ENCODE data around the gene MCF2L.

MCF2L gene

GRCh38 chr13:113138792-113139551 is 170.0 kb downstream of the MCF2L start:
- H3K9me3 ChIP-seq (replicated peaks in 1 of 2; ENCODE audit: control insufficient read depth in 2 of 2, insufficient read depth in 1 of 2, low read depth in 1 of 2, low read length in 2 of 2) = no peaks in the 10 kb centered on the region
- H3K9ac ChIP-seq (ENCODE audit: low read depth, low read length, poor library complexity) = no peak overlapping the region
- H2BK5ac ChIP-seq (ENCODE audit: low read length) = no peak overlapping the region
- H3K79me1 ChIP-seq (ENCODE audit: low read depth, low read length) = peaks cover 3% of the 10 kb centered on the region
- H3K4me1 ChIP-seq (ENCODE audit: control insufficient read depth in 2 of 2, insufficient read depth in 1 of 2, low read depth in 1 of 2, low read length in 2 of 2) = peaks cover 5 to 16% of the 10 kb centered on the region in 2 donors
- no peak overlapping the region for H4K8ac ChIP-seq (ENCODE audit: low read depth, low read length)
- no peak overlapping the region for H2BK12ac ChIP-seq (ENCODE audit: low read length)
- peaks cover 0 to 28% (median 0%) of the 10 kb centered on the region in 3 experiments for H3K27me3 ChIP-seq (ENCODE audit: control insufficient read depth in 3 of 3, insufficient read depth in 3 of 3, low read depth in 1 of 3, low read length in 3 of 3)
- no peak overlapping the region for H3K4me2 ChIP-seq (ENCODE audit: insufficient read depth, low read length, poor library complexity, severe bottlenecking)
- H3K18ac ChIP-seq (ENCODE audit: low read length) = no peak overlapping the region
- no peak overlapping the region for H3K14ac ChIP-seq (ENCODE audit: low read length)
- no peak for DNase-seq (ENCODE audit: low spot score)
- H3K4ac ChIP-seq (ENCODE audit: low read length) = no peak overlapping the region
- H2BK15ac ChIP-seq (ENCODE audit: low read length) = no peak overlapping the region
- H3K27ac ChIP-seq (replicated peaks; ENCODE audit: low read length) = no peak overlapping the region
- H2BK120ac ChIP-seq (ENCODE audit: low read depth, low read length) = no peak overlapping the region
- no peaks in the 10 kb centered on the region for H3K36me3 ChIP-seq (replicated peaks in 1 of 2; ENCODE audit: control insufficient read depth in 2 of 2, insufficient read depth in 2 of 2, low read length in 2 of 2)
- no peak overlapping the region for H3K4me3 ChIP-seq (ENCODE audit: low read length in 2 of 2)
- no peak overlapping the region for H2AFZ ChIP-seq (ENCODE audit: low read length)
- H3K23ac ChIP-seq (ENCODE audit: low read depth, low read length, poor library complexity) = no peak overlapping the region
- H2AK5ac ChIP-seq (ENCODE audit: low read depth, low read length) = no peak overlapping the region
- WGBS, 2 donors (ENCODE audit: extremely low coverage in 2 of 2, insufficient read length in 2 of 2, insufficient replicate concordance in 1 of 2) = no CpG with 5 or more reads among the region's 16 CpGs
- H4K91ac ChIP-seq (ENCODE audit: low read depth, low read length, poor library complexity) = no peak overlapping the region

- no peak overlapping the region for H3K27ac ChIP-seq (replicated peaks; ENCODE audit: low read length)
- no peak overlapping the region for H4K91ac ChIP-seq (ENCODE audit: low read depth, low read length, poor library complexity)
- no peak overlapping the region for H2BK12ac ChIP-seq (ENCODE audit: low read length)
- H3K27me3 ChIP-seq (ENCODE audit: control insufficient read depth in 3 of 3, insufficient read depth in 3 of 3, low read depth in 1 of 3, low read length in 3 of 3) = peaks cover 0 to 28% (median 0%) of the 10 kb centered on the region in 3 experiments
- no peak overlapping the region for H3K4me3 ChIP-seq (ENCODE audit: low read length in 2 of 2)
- no peak overlapping the region for H3K9ac ChIP-seq (ENCODE audit: low read depth, low read length, poor library complexity)
- H3K14ac ChIP-seq (ENCODE audit: low read length) = no peak overlapping the region
- no peak overlapping the region for H2AK5ac ChIP-seq (ENCODE audit: low read depth, low read length)
- no peak for DNase-seq (ENCODE audit: low spot score)
- no peak overlapping the region for H4K8ac ChIP-seq (ENCODE audit: low read depth, low read length)
- H2BK5ac ChIP-seq (ENCODE audit: low read length) = no peak overlapping the region
- no peak overlapping the region for H2BK15ac ChIP-seq (ENCODE audit: low read length)
- H3K9me3 ChIP-seq (replicated peaks in 1 of 2; ENCODE audit: control insufficient read depth in 2 of 2, insufficient read depth in 1 of 2, low read depth in 1 of 2, low read length in 2 of 2) = no peaks in the 10 kb centered on the region
- no peak overlapping the region for H3K4me2 ChIP-seq (ENCODE audit: insufficient read depth, low read length, poor library complexity, severe bottlenecking)
- peaks cover 3% of the 10 kb centered on the region for H3K79me1 ChIP-seq (ENCODE audit: low read depth, low read length)
- no peak overlapping the region for H2BK120ac ChIP-seq (ENCODE audit: low read depth, low read length)
- WGBS, 2 donors (ENCODE audit: extremely low coverage in 2 of 2, insufficient read length in 2 of 2, insufficient replicate concordance in 1 of 2) = no CpG with 5 or more reads among the region's 5 CpGs
- no peak overlapping the region for H3K18ac ChIP-seq (ENCODE audit: low read length)
- H3K4ac ChIP-seq (ENCODE audit: low read length) = no peak overlapping the region
- no peaks in the 10 kb centered on the region for H3K36me3 ChIP-seq (replicated peaks in 1 of 2; ENCODE audit: control insufficient read depth in 2 of 2, insufficient read depth in 2 of 2, low read length in 2 of 2)
- H2AFZ ChIP-seq (ENCODE audit: low read length) = no peak overlapping the region
- H3K23ac ChIP-seq (ENCODE audit: low read depth, low read length, poor library complexity) = no peak overlapping the region
- H3K4me1 ChIP-seq (ENCODE audit: control insufficient read depth in 2 of 2, insufficient read depth in 1 of 2, low read depth in 1 of 2, low read length in 2 of 2) = peaks cover 5 to 16% of the 10 kb centered on the region in 2 donors
Observed at GRCh38 chr13:113139577-113139976, 170.6 kb downstream of the MCF2L start.

- Histone ChIP-seq H2BK12ac (ENCODE audit: low read length) (peak overlapping the region; percentile 98), H3K18ac (ENCODE audit: low read length) (peak overlapping the region; percentile 77), H3K9ac (ENCODE audit: low read depth, low read length, poor library complexity) (no peak overlapping the region), H3K79me1 (ENCODE audit: low read depth, low read length) (peaks cover 3% of the 10 kb centered on the region), H2BK5ac (ENCODE audit: low read length) (peak overlapping the region; percentile 89), H3K27ac (replicated peaks; ENCODE audit: low read length) (no peak overlapping the region), H3K27me3 (ENCODE audit: control insufficient read depth in 3 of 3, insufficient read depth in 3 of 3, low read depth in 1 of 3, low read length in 3 of 3) (peaks cover 0 to 24% (median 0%) of the 10 kb centered on the region in 3 experiments), H3K4ac (ENCODE audit: low read length) (no peak overlapping the region), H3K23ac (ENCODE audit: low read depth, low read length, poor library complexity) (no peak overlapping the region), H3K9me3 (replicated peaks in 1 of 2; ENCODE audit: control insufficient read depth in 2 of 2, insufficient read depth in 1 of 2, low read depth in 1 of 2, low read length in 2 of 2) (no peaks in the 10 kb centered on the region), H3K36me3 (replicated peaks in 1 of 2; ENCODE audit: control insufficient read depth in 2 of 2, insufficient read depth in 2 of 2, low read length in 2 of 2) (no peaks in the 10 kb centered on the region), H3K14ac (ENCODE audit: low read length) (no peak overlapping the region), H4K8ac (ENCODE audit: low read depth, low read length) (no peak overlapping the region), H3K4me2 (ENCODE audit: insufficient read depth, low read length, poor library complexity, severe bottlenecking) (no peak overlapping the region), H3K4me1 (ENCODE audit: control insufficient read depth in 2 of 2, insufficient read depth in 1 of 2, low read depth in 1 of 2, low read length in 2 of 2) (peaks cover 5 to 15% of the 10 kb centered on the region in 2 donors), H2AFZ (ENCODE audit: low read length) (no peak overlapping the region), H2BK120ac (ENCODE audit: low read depth, low read length) (no peak overlapping the region), H2AK5ac (ENCODE audit: low read depth, low read length) (peak overlapping the region; percentile 77), H4K91ac (ENCODE audit: low read depth, low read length, poor library complexity) (no peak overlapping the region), H3K4me3 (ENCODE audit: low read length in 2 of 2) (no peak overlapping the region), H2BK15ac (ENCODE audit: low read length) (peak overlapping the region; percentile 91)
- DNase-seq (ENCODE audit: low spot score) = no peak
- WGBS, 2 donors (ENCODE audit: extremely low coverage in 2 of 2, insufficient read length in 2 of 2, insufficient replicate concordance in 1 of 2) = no CpG with 5 or more reads among the region's 26 CpGs
Observed at GRCh38 chr13:113140677-113141600, 171.9 kb downstream of the MCF2L start.

DNA sequence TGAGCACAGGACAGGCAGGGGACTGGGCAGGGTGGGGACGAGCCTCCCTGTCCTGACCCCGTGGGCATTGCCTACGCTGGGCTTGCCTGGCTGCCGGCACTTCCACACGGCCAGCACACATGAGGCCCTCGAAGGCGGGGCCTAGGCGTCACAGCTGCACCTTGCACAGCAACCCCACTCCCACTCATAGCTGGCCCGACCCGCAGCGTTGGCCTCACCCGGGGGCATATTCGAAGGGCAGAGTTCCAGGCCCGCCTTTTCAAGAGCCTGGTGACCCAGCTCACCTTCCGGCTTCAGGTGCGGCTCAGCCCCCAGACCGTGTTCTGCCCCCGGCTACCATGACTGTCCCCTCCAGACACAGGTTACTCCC is 172.6 kb downstream of the MCF2L start:
- no peaks in the 10 kb centered on the region for H3K9me3 ChIP-seq (replicated peaks in 1 of 2; ENCODE audit: control insufficient read depth in 2 of 2, insufficient read depth in 1 of 2, low read depth in 1 of 2, low read length in 2 of 2)
- WGBS, 2 donors (ENCODE audit: extremely low coverage in 2 of 2, insufficient read length in 2 of 2, insufficient replicate concordance in 1 of 2) = no CpG with 5 or more reads among the region's 18 CpGs

More for the DNA sequence above, 172.6 kb downstream of the MCF2L start:
- Histone ChIP-seq H3K14ac (ENCODE audit: low read length) (no peak overlapping the region), H3K4me3 (ENCODE audit: low read length in 2 of 2) (peak overlapping the region in 1 of 2 donors; percentile 2), H2BK120ac (ENCODE audit: low read depth, low read length) (no peak overlapping the region), H3K27ac (replicated peaks; ENCODE audit: low read length) (no peak overlapping the region), H3K79me1 (ENCODE audit: low read depth, low read length) (peaks cover 3% of the 10 kb centered on the region), H3K4me2 (ENCODE audit: insufficient read depth, low read length, poor library complexity, severe bottlenecking) (no peak overlapping the region), H3K18ac (ENCODE audit: low read length) (peak overlapping the region; percentile 77), H4K8ac (ENCODE audit: low read depth, low read length) (no peak overlapping the region), H3K36me3 (replicated peaks in 1 of 2; ENCODE audit: control insufficient read depth in 2 of 2, insufficient read depth in 2 of 2, low read length in 2 of 2) (no peaks in the 10 kb centered on the region), H2BK15ac (ENCODE audit: low read length) (peak overlapping the region; percentile 91), H2AFZ (ENCODE audit: low read length) (no peak overlapping the region), H3K23ac (ENCODE audit: low read depth, low read length, poor library complexity) (no peak overlapping the region), H3K9ac (ENCODE audit: low read depth, low read length, poor library complexity) (no peak overlapping the region), H2BK12ac (ENCODE audit: low read length) (no peak overlapping the region), H3K4me1 (ENCODE audit: control insufficient read depth in 2 of 2, insufficient read depth in 1 of 2, low read depth in 1 of 2, low read length in 2 of 2) (peaks cover 5 to 15% of the 10 kb centered on the region in 2 donors), H4K91ac (ENCODE audit: low read depth, low read length, poor library complexity) (no peak overlapping the region), H2BK5ac (ENCODE audit: low read length) (peak overlapping the region; percentile 89), H3K27me3 (ENCODE audit: control insufficient read depth in 3 of 3, insufficient read depth in 3 of 3, low read depth in 1 of 3, low read length in 3 of 3) (peaks cover 0 to 24% (median 0%) of the 10 kb centered on the region in 3 experiments), H2AK5ac (ENCODE audit: low read depth, low read length) (peak overlapping the region; percentile 68), H3K4ac (ENCODE audit: low read length) (no peak overlapping the region)
- DNase-seq (ENCODE audit: low spot score) = no peak

Data from neuronal stem cell (in vitro differentiated cells).